GM23338 (cell line): ENCODE results near the gene FUT6. TPM values are rescaled to one million over a fixed set of nuclear protein-coding genes. Genes with fewer than 3 reads are reported as not detected.

Source experiments
- ATAC-seq: fragments of 200-7000 bp; cut with Tn5 transposase; 3 replicates; pipeline ENCODE4 v1.9.1; 2020
- DNase-seq: peaks from one replicate; pipeline ENCODE4 v3.0.0-alpha.2; 2015; ENCODE audit warnings: low spot score
- H2AFZ ChIP-seq: fragments of 200-600 bp; sonication (generic); 2 replicates; pipeline ENCODE4 v1.8.0; 2016; ENCODE audit warnings: antibody characterized with exemption, mild to moderate bottlenecking, moderate library complexity
- H3F3A ChIP-seq: fragments of 200-600 bp; sonication (generic); replicated peaks from 2 replicates; pipeline ENCODE4 v1.8.0; 2017; ENCODE audit warnings: antibody characterized with exemption, mixed run types, low read depth
- H3K27ac ChIP-seq: fragments of 200-600 bp; sonication (generic); 2 replicates; pipeline ENCODE4 v1.6.1; 2016; ENCODE audit warnings: low read depth
- H3K27me3 ChIP-seq: fragments of 200-600 bp; sonication (generic); 2 replicates; pipeline ENCODE4 v1.8.0; 2016; ENCODE audit warnings: mild to moderate bottlenecking, mixed run types, moderate library complexity; ENCODE audit not compliant: insufficient read depth
- H3K36me3 ChIP-seq: fragments of 200-600 bp; sonication (generic); 2 replicates; pipeline ENCODE4 v1.8.0; 2016; ENCODE audit warnings: mild to moderate bottlenecking; ENCODE audit not compliant: insufficient read depth
- H3K4me1 ChIP-seq: fragments of 200-600 bp; sonication (generic); 2 replicates; pipeline ENCODE4 v1.8.0; 2016; ENCODE audit warnings: mild to moderate bottlenecking, moderate library complexity; ENCODE audit not compliant: insufficient read depth
- H3K4me2 ChIP-seq: fragments of 200-600 bp; sonication (generic); 2 replicates; pipeline ENCODE4 v1.7.1; 2017; ENCODE audit warnings: mixed run types
- H3K4me3 ChIP-seq: fragments of 200-600 bp; sonication (generic); 2 replicates; pipeline ENCODE4 v1.6.1; 2016; ENCODE audit warnings: mixed run types
- H3K79me2 ChIP-seq: fragments of 200-600 bp; sonication (generic); replicated peaks from 2 replicates; pipeline ENCODE4 v1.8.0; 2017; ENCODE audit warnings: mild to moderate bottlenecking; ENCODE audit not compliant: insufficient read depth
- H3K9me2 ChIP-seq: fragments of 200-600 bp; sonication (generic); 2 replicates; pipeline ENCODE4 v1.8.0; 2017; ENCODE audit not compliant: insufficient read depth
- H4K20me1 ChIP-seq: fragments of 200-600 bp; sonication (generic); replicated peaks from 2 replicates; pipeline ENCODE4 v1.8.0; 2017; ENCODE audit warnings: mild to moderate bottlenecking; ENCODE audit not compliant: insufficient read depth
- H3K27ac Mint-ChIP-seq: 2 replicates; pipeline ENCODE4 v1.8.0; 2020; ENCODE audit warnings: inconsistent platforms, mild to moderate bottlenecking, moderate library complexity, mixed read lengths
- H3K27me3 Mint-ChIP-seq: 3 replicates; pipeline ENCODE4 v1.8.0; 2022; ENCODE audit warnings: low read depth, mild to moderate bottlenecking, moderate library complexity, mixed read lengths, inconsistent platforms; ENCODE audit not compliant: insufficient read depth, poor library complexity
- H3K36me3 Mint-ChIP-seq: 3 replicates; pipeline ENCODE4 v1.8.0; 2021; ENCODE audit warnings: low read depth, mild to moderate bottlenecking, inconsistent platforms, moderate library complexity, mixed read lengths
- H3K4me1 Mint-ChIP-seq: 3 replicates; pipeline ENCODE4 v1.8.0; 2020; ENCODE audit warnings: mild to moderate bottlenecking, inconsistent platforms, mixed read lengths
- H3K4me3 Mint-ChIP-seq: 3 replicates; pipeline ENCODE4 v1.8.0; 2021; ENCODE audit warnings: moderate library complexity, mild to moderate bottlenecking, inconsistent platforms, mixed read lengths
- H3K9me3 Mint-ChIP-seq: 3 replicates; pipeline ENCODE4 v1.8.0; 2020; ENCODE audit warnings: moderate library complexity, mild to moderate bottlenecking, inconsistent platforms, mixed read lengths
- polyA plus RNA-seq: library from polyadenylated mRNA; unstranded; fragments of >200 nt; fragmentation: Nextera tagmentation; extraction: Ambion mirVana; gene quantifications from 2 replicates; pipeline ENCODE4 v1.2.1, GENCODE V29; 2016
- total RNA-seq: library from RNA; depleted of rRNA; stranded (reverse); fragments of >200 nt; shearing (Covaris generic); gene quantifications from 2 replicates; pipeline ENCODE4 v1.2.3, GENCODE V29; 2014
- TF ChIP-seq, protein P1 (sequence below), 2 experiments: fragments of 200-600 bp in 1 of 2; sonication (generic) in 1 of 2; conservative IDR thresholded peaks; 2 replicates each; pipeline versions ENCODE4 v1.5.1 to v1.6.1; 2016 to 2017; ENCODE audit warnings: antibody characterized with exemption in 2 of 2, low read depth in 2 of 2, mild to moderate bottlenecking in 2 of 2, moderate library complexity in 1 of 2
- TF ChIP-seq, protein P2 (sequence below): fragments of 250-450 bp; sonication (Bioruptor Pico); IDR thresholded peaks from 2 replicates; pipeline ENCODE4 v1.5.0; 2020; ENCODE audit warnings: mild to moderate bottlenecking, moderate library complexity

The FUT6 gene
- total and polyA plus RNA-seq, 2 experiments from 2014 or later, result not detected

DNA sequence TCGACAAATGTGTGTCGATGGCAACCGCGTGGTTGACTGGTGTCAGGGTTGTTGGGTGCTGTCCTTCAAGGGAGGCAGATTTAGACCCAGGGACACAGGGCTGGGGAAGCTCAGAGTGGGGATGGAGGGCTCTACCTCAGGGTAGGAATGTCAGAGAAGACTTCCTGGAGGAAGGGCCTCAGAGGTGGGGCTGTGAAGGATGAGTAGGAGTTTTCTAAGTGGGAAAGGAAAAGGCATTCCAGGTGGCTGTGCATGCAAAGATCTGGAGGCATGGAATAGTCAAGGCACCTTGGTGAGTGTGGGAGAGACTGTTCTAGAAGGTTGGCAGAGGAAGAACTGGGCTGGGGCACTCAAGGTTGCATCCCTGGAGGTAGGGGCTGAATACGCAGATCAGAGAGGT, 32.6 kb downstream of the FUT6 start (continued):
- TF ChIP-seq, protein P1, sequence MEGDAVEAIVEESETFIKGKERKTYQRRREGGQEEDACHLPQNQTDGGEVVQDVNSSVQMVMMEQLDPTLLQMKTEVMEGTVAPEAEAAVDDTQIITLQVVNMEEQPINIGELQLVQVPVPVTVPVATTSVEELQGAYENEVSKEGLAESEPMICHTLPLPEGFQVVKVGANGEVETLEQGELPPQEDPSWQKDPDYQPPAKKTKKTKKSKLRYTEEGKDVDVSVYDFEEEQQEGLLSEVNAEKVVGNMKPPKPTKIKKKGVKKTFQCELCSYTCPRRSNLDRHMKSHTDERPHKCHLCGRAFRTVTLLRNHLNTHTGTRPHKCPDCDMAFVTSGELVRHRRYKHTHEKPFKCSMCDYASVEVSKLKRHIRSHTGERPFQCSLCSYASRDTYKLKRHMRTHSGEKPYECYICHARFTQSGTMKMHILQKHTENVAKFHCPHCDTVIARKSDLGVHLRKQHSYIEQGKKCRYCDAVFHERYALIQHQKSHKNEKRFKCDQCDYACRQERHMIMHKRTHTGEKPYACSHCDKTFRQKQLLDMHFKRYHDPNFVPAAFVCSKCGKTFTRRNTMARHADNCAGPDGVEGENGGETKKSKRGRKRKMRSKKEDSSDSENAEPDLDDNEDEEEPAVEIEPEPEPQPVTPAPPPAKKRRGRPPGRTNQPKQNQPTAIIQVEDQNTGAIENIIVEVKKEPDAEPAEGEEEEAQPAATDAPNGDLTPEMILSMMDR (conservative IDR thresholded peaks at IDR 0.05; ENCODE audit: low read depth in 2 of 2), result no peak

GRCh38 chr19:5806133-5806489, 33.4 kb downstream of the FUT6 start:
- Histone ChIP-seq H3K4me1 (peaks cover 6% of the 10 kb centered on the region; the same call in 1 of the 2 replicates), H3F3A (no peaks in the 10 kb centered on the region), H3K9me2 (peaks cover 5% of the 10 kb centered on the region; the same call in 1 of the 2 replicates), H4K20me1 (no peaks in the 10 kb centered on the region; the same call in 1 of the 2 replicates), H3K4me3 (peak overlapping the region; percentile 57), H3K27me3 (peaks cover 15% of the 10 kb centered on the region), H3K27ac (no peak overlapping the region), H2AFZ (peak overlapping the region; percentile 91; the same call in 1 of the 2 replicates), H3K4me2 (peak overlapping the region; percentile 82), H3K79me2 (no peaks in the 10 kb centered on the region), H3K36me3 (no peaks in the 10 kb centered on the region)
- Mint-ChIP-seq H3K27ac (no peak overlapping the region), H3K9me3 (peaks cover 3% of the 10 kb centered on the region; the same call in 2 of the 3 replicates), H3K4me1 (peaks cover 23% of the 10 kb centered on the region), H3K27me3 (peaks cover 41% of the 10 kb centered on the region), H3K4me3 (peak overlapping the region; percentile 69), H3K36me3 (peaks cover 2% of the 10 kb centered on the region; the same call in 2 of the 3 replicates)
- ATAC-seq (no peak), DNase-seq (no peak)
- TF ChIP-seq, protein P2, sequence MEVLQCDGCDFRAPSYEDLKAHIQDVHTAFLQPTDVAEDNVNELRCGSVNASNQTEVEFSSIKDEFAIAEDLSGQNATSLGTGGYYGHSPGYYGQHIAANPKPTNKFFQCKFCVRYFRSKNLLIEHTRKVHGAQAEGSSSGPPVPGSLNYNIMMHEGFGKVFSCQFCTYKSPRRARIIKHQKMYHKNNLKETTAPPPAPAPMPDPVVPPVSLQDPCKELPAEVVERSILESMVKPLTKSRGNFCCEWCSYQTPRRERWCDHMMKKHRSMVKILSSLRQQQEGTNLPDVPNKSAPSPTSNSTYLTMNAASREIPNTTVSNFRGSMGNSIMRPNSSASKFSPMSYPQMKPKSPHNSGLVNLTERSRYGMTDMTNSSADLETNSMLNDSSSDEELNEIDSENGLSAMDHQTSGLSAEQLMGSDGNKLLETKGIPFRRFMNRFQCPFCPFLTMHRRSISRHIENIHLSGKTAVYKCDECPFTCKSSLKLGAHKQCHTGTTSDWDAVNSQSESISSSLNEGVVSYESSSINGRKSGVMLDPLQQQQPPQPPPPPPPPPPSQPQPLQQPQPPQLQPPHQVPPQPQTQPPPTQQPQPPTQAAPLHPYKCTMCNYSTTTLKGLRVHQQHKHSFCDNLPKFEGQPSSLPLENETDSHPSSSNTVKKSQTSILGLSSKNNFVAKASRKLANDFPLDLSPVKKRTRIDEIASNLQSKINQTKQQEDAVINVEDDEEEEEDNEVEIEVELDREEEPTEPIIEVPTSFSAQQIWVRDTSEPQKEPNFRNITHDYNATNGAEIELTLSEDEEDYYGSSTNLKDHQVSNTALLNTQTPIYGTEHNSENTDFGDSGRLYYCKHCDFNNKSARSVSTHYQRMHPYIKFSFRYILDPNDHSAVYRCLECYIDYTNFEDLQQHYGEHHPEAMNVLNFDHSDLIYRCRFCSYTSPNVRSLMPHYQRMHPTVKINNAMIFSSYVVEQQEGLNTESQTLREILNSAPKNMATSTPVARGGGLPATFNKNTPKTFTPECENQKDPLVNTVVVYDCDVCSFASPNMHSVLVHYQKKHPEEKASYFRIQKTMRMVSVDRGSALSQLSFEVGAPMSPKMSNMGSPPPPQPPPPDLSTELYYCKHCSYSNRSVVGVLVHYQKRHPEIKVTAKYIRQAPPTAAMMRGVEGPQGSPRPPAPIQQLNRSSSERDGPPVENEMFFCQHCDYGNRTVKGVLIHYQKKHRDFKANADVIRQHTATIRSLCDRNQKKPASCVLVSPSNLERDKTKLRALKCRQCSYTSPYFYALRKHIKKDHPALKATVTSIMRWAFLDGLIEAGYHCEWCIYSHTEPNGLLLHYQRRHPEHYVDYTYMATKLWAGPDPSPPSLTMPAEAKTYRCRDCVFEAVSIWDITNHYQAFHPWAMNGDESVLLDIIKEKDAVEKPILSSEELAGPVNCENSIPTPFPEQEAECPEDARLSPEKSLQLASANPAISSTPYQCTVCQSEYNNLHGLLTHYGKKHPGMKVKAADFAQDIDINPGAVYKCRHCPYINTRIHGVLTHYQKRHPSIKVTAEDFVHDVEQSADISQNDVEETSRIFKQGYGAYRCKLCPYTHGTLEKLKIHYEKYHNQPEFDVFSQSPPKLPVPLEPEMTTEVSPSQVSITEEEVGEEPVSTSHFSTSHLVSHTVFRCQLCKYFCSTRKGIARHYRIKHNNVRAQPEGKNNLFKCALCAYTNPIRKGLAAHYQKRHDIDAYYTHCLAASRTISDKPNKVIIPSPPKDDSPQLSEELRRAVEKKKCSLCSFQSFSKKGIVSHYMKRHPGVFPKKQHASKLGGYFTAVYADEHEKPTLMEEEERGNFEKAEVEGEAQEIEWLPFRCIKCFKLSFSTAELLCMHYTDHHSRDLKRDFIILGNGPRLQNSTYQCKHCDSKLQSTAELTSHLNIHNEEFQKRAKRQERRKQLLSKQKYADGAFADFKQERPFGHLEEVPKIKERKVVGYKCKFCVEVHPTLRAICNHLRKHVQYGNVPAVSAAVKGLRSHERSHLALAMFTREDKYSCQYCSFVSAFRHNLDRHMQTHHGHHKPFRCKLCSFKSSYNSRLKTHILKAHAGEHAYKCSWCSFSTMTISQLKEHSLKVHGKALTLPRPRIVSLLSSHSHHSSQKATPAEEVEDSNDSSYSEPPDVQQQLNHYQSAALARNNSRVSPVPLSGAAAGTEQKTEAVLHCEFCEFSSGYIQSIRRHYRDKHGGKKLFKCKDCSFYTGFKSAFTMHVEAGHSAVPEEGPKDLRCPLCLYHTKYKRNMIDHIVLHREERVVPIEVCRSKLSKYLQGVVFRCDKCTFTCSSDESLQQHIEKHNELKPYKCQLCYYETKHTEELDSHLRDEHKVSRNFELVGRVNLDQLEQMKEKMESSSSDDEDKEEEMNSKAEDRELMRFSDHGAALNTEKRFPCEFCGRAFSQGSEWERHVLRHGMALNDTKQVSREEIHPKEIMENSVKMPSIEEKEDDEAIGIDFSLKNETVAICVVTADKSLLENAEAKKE (CRISPR knock-in tag), result no peak
- TF ChIP-seq, protein P1 (conservative IDR thresholded peaks at IDR 0.05; ENCODE audit: low read depth in 2 of 2), result peak in 1 of 2 experiments; percentile 5; a peak in 1 of 4 replicates
